Mucosa of rectum (tissue), 2 donors: ENCODE results near the gene ACO1.

Experiments used
- H3K27ac ChIP-seq, 2 donors: one replicate each; pipeline ENCODE4 v1.7.0; 2013; ENCODE audit warnings: inconsistent platforms in 2 of 2, low read depth in 2 of 2, low read length in 2 of 2
- H3K27me3 ChIP-seq, 2 donors: one replicate each; pipeline ENCODE4 v1.7.0; 2013; ENCODE audit warnings: low read length in 2 of 2; ENCODE audit not compliant: control insufficient read depth in 2 of 2, insufficient read depth in 2 of 2
- H3K36me3 ChIP-seq, 2 donors: one replicate each; pipeline ENCODE4 v1.7.0; 2013; ENCODE audit warnings: low read length in 2 of 2; ENCODE audit not compliant: control insufficient read depth in 2 of 2, insufficient read depth in 2 of 2
- H3K4me1 ChIP-seq, 2 donors: one replicate each; pipeline ENCODE4 v1.7.0; 2013; ENCODE audit warnings: low read length in 2 of 2, mild to moderate bottlenecking in 1 of 2; ENCODE audit not compliant: control insufficient read depth in 2 of 2, insufficient read depth in 2 of 2
- H3K4me3 ChIP-seq, 2 donors: one replicate each; pipeline ENCODE4 v1.7.0; 2013; ENCODE audit warnings: low read length in 2 of 2
- H3K9ac ChIP-seq, 2 donors: one replicate each; pipeline ENCODE4 v1.7.0; 2013; ENCODE audit warnings: low read length in 2 of 2, low read depth in 1 of 2, mild to moderate bottlenecking in 1 of 2
- H3K9me3 ChIP-seq, 2 donors: one replicate each; pipeline ENCODE4 v1.7.0; 2013; ENCODE audit warnings: low read length in 2 of 2; ENCODE audit not compliant: control insufficient read depth in 2 of 2
- donor health status: healthy.
- donor health status: Normal muscosa, but diverticular disease.

ACO1 gene

DNA sequence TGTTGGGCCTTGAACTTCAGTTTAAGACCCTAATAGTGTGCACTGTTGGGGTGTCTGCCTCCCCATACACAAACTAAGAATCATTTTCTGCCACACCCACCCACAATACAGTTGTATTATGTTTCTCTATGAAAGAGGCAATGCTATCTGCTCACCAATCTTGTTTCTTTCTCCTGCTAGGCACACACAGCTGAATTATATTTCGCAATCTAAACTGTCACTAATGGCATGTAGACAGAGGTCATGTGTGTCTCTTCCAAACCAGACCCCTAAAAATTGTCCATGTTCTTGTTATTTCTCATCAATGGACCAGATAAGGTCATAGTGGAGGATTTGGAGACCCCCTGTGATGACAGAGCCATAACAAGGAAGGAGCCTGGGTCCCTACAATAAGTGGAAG is 84.3 kb downstream of the ACO1 start:
- Histone ChIP-seq H3K4me3 (no peak overlapping the region), H3K36me3 (peaks cover 5 to 17% of the 10 kb centered on the region in 2 donors), H3K9ac (no peak overlapping the region), H3K4me1 (no peaks in the 10 kb centered on the region), H3K9me3 (no peaks in the 10 kb centered on the region), H3K27me3 (no peaks in the 10 kb centered on the region), H3K27ac (no peak overlapping the region)

DNA sequence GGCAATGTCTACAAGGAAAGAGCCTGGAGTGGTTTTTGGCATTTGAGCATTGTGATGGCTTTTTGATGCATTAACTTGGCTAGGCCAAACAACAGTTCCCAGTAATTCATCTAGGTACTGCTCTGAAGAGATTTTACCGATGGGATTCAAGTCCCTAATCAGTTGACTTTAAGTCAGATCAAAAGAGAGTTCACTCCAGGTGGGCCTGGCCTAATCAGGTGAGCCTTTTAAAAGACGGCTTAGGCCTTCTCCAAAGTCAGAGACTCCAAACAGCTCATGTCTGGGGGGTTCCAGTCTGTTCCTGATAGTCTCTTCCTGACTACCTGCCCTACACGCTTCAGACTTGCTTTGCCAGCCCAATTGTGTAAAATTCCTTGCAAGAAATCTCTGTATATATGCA is 87.9 kb downstream of the ACO1 start:
- Histone ChIP-seq H3K27ac (no peak overlapping the region), H3K9me3 (no peaks in the 10 kb centered on the region), H3K4me1 (no peaks in the 10 kb centered on the region), H3K4me3 (no peak overlapping the region), H3K36me3 (peaks cover 15 to 17% of the 10 kb centered on the region in 2 donors), H3K9ac (no peak overlapping the region), H3K27me3 (no peaks in the 10 kb centered on the region)

DNA sequence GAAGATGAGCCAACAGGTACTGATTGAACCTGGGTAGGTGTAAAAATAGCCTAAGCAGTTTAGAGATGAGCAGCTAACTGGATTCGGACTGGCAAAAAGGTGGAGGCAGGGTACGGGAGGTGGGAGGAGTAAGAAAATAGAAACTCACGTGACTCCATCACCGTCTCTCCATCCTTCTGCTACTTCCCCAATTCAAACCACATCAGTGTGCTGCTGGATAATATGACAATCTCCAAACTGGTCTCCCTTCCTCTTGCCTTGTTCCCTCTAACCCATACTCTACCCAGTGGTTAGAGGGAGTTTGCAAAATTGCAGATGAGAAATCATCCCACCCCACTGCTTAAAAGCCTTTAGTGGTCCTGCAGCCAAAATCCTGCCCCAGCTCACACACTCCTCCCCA is 98.9 kb downstream of the ACO1 start:
- Histone ChIP-seq H3K9me3 (no peaks in the 10 kb centered on the region), H3K27me3 (no peaks in the 10 kb centered on the region), H3K9ac (no peak overlapping the region), H3K4me1 (no peaks in the 10 kb centered on the region), H3K36me3 (peaks cover 36 to 63% of the 10 kb centered on the region in 2 donors), H3K27ac (no peak overlapping the region), H3K4me3 (no peak overlapping the region)

GRCh38 chr9:32486839-32487562 is 102.6 kb downstream of the ACO1 start:
- Histone ChIP-seq H3K4me1 (no peaks in the 10 kb centered on the region), H3K36me3 (peaks cover 29 to 54% of the 10 kb centered on the region in 2 donors), H3K9me3 (no peaks in the 10 kb centered on the region), H3K9ac (no peak overlapping the region), H3K27ac (no peak overlapping the region), H3K4me3 (no peak overlapping the region), H3K27me3 (no peaks in the 10 kb centered on the region)

- Histone ChIP-seq H3K36me3 (peaks cover 31 to 50% of the 10 kb centered on the region in 2 donors), H3K9me3 (no peaks in the 10 kb centered on the region), H3K4me1 (no peaks in the 10 kb centered on the region), H3K4me3 (no peak overlapping the region), H3K27ac (no peak overlapping the region), H3K27me3 (no peaks in the 10 kb centered on the region), H3K9ac (no peak overlapping the region)
Observed at GRCh38 chr9:32487981-32488380, 103.5 kb downstream of the ACO1 start.

DNA sequence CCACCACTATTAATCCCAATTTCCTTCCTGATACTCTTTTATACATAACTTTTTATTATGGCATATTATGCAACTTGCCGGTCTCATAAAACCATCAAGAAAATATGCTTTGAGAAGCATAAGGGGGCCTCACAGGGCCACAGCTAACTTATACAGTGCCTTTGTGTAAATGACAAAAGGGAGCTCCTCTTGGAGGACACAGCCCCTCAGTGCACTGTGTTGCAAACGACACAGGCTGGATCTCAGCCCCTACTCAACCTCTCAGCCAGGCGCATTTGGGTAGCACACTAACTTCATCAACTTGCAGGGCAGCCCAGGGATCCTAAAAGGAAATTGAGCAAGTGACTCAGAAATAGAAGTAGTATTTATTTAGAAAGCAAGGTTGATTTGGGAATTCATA is 106.2 kb downstream of the ACO1 start:
- H3K27ac ChIP-seq = no peak overlapping the region
- H3K9me3 ChIP-seq = no peaks in the 10 kb centered on the region
- no peak overlapping the region for H3K9ac ChIP-seq
- no peaks in the 10 kb centered on the region for H3K27me3 ChIP-seq
- no peaks in the 10 kb centered on the region for H3K4me1 ChIP-seq
- H3K36me3 ChIP-seq = peaks cover 24 to 30% of the 10 kb centered on the region in 2 donors
- no peak overlapping the region for H3K4me3 ChIP-seq

DNA sequence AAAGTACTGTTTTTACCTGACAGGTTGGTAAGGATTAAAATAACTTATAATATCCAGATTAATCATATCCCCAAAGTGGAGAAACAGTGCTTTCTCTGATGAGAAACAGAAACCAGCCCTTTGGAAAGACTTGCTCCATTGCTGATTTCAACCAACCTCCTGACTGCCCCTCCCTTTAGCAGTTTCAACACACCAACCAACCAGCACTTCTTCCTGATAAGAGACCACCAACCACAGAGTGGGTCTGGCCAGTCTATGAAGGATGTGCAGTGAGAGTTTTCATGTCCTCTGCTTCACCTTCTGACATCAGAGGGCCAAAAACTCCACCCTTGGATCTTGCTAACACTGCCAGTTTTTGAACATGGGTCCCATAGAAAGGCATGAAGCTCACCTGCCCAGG is 113.5 kb downstream of the ACO1 start:
- Histone ChIP-seq H3K9me3 (no peaks in the 10 kb centered on the region), H3K27me3 (no peaks in the 10 kb centered on the region), H3K9ac (no peak overlapping the region), H3K27ac (no peak overlapping the region), H3K36me3 (peaks cover 10 to 15% of the 10 kb centered on the region in 2 donors), H3K4me1 (no peaks in the 10 kb centered on the region), H3K4me3 (no peak overlapping the region)

GRCh38 chr9:32500768-32501167 is 116.3 kb downstream of the ACO1 start:
- H3K36me3 ChIP-seq = peaks cover 12 to 15% of the 10 kb centered on the region in 2 donors
- H3K9ac ChIP-seq = no peak overlapping the region
- no peak overlapping the region for H3K27ac ChIP-seq
- H3K27me3 ChIP-seq = no peaks in the 10 kb centered on the region
- H3K4me3 ChIP-seq = no peak overlapping the region
- H3K4me1 ChIP-seq = no peaks in the 10 kb centered on the region
- no peaks in the 10 kb centered on the region for H3K9me3 ChIP-seq

GRCh38 chr9:32501868-32502267 is 117.4 kb downstream of the ACO1 start:
- Histone ChIP-seq H3K9me3 (no peaks in the 10 kb centered on the region), H3K4me3 (no peak overlapping the region), H3K27ac (no peak overlapping the region), H3K36me3 (peaks cover 6 to 12% of the 10 kb centered on the region in 2 donors), H3K27me3 (no peaks in the 10 kb centered on the region), H3K9ac (no peak overlapping the region), H3K4me1 (no peaks in the 10 kb centered on the region)

DNA sequence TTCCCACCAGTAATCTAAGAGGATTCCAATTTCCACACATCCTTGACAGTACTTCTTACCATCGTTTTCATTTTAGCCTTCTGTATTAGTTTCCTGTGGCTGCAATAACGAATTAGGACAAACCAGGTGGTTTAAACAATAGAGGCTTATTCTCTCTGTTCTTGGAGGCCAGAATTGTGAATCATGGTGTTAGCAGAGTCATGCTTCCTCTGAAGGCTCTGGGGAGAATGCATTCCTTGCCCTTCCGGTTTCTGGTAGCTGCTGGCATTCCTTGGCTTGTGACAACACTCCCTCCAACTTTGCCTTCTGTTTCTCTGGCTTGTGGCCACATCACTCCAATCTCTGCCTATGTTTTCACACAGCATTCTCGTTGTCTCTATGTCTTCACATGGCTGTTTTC is 118.0 kb downstream of the ACO1 start:
- Histone ChIP-seq H3K4me3 (no peak overlapping the region), H3K36me3 (peaks cover 6 to 12% of the 10 kb centered on the region in 2 donors), H3K27me3 (no peaks in the 10 kb centered on the region), H3K9ac (no peak overlapping the region), H3K27ac (no peak overlapping the region), H3K9me3 (no peaks in the 10 kb centered on the region), H3K4me1 (no peaks in the 10 kb centered on the region)
